Measurements from ENCODE around the gene MAP3K10. TPM values are rescaled to one million over a fixed set of nuclear protein-coding genes. Genes with fewer than 3 reads are reported as not detected.

MAP3K10 gene
- total RNA-seq, 3 donors from 2014 or later, result 11.0 to 23.3 (median 12.2) TPM

DNA sequence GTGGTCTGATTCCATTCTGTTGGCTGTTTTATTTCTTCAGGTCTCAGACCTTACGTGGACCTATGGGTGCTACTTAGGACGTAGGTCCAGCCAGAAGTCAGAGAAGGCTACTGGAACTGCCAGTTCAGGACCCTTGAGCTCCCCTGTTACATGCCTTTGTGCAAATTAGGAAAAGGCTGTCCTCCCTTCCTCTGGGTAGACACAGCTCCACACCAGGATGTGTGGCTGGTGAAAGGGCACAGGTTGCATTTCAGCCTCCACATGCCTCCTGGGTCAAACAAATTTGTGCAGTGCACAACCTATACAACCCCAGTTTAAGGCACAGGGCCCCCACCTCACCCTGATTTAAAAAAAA is 43.9 kb upstream of the MAP3K10 start:
- Histone ChIP-seq H3K9me3 (no peaks in the 10 kb centered on the region), H3K4me3 (no peak overlapping the region), H3K4me1 (ENCODE audit: low read depth) (no peaks in the 10 kb centered on the region), H3K36me3 (ENCODE audit: low read depth) (no peaks in the 10 kb centered on the region)
- DNase-seq (no peak), ATAC-seq (no peak)
- intact Hi-C loops (cut with DNase I, micrococcal nuclease), result loop anchor here in 1 of 2 donors (10.0 kb wide), 1 partner anchor 77 kb away; the partner anchor contains the start of gene CCNP
- no peak for TF ChIP-seq CTCF (IDR thresholded peaks at IDR 0.05)

- Histone ChIP-seq H3K4me1 (ENCODE audit: low read depth) (no peaks in the 10 kb centered on the region), H3K4me3 (no peak overlapping the region), H3K36me3 (ENCODE audit: low read depth) (no peaks in the 10 kb centered on the region), H3K9me3 (no peaks in the 10 kb centered on the region)
- ATAC-seq (peak; percentile 65), DNase-seq (peak in 1 of 3 donors; percentile 27)
- TF ChIP-seq CTCF (IDR thresholded peaks at IDR 0.05), result no peak
- intact Hi-C loops (cut with DNase I, micrococcal nuclease), result loop anchor here in 1 of 2 donors (10.0 kb wide), 1 partner anchor 77 kb away; the partner anchor contains the start of gene CCNP
These were observed 43.4 kb upstream of the MAP3K10 start for GRCh38 chr19:40147693-40148347.

DNA sequence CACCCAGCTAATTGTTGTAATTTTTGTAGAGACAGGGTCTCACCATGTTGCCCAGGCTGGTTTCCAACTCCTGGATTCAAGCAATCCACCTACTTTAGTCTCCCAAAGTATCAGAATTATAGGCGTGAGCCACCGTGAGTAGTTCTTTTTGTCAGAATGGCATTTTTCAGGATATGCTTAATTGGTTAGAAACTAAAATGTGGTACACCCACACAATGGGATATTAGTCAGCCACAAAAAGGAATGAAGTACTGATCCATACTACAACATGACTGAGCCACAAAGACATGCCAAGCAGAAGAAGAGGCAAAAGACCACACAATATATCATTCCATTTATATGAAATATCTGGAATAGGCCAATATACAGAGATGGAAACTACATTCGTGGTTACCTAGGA is 41.7 kb upstream of the MAP3K10 start:
- H3K9me3 ChIP-seq, result no peaks in the 10 kb centered on the region
- ATAC-seq, result no peak
- no peaks in the 10 kb centered on the region for H3K4me1 ChIP-seq (ENCODE audit: low read depth)
- no peak overlapping the region for H3K4me3 ChIP-seq
- H3K36me3 ChIP-seq (ENCODE audit: low read depth), result no peaks in the 10 kb centered on the region
- intact Hi-C loops (cut with DNase I, micrococcal nuclease), result loop anchor here in 1 of 2 donors (10.0 kb wide), 1 partner anchor 75 kb away; the partner anchor contains the start of gene CCNP
- no peak for TF ChIP-seq CTCF (IDR thresholded peaks at IDR 0.05)
- DNase-seq, result no peak

GRCh38 chr19:40150170-40150569 is 41.1 kb upstream of the MAP3K10 start:
- Histone ChIP-seq H3K9me3 (no peaks in the 10 kb centered on the region), H3K4me3 (no peak overlapping the region), H3K4me1 (ENCODE audit: low read depth) (no peaks in the 10 kb centered on the region), H3K36me3 (ENCODE audit: low read depth) (no peaks in the 10 kb centered on the region)
- ATAC-seq (no peak), DNase-seq (no peak)
- TF ChIP-seq CTCF (IDR thresholded peaks at IDR 0.05), result no peak
- intact Hi-C loops (cut with DNase I, micrococcal nuclease), result no loop called here

DNA sequence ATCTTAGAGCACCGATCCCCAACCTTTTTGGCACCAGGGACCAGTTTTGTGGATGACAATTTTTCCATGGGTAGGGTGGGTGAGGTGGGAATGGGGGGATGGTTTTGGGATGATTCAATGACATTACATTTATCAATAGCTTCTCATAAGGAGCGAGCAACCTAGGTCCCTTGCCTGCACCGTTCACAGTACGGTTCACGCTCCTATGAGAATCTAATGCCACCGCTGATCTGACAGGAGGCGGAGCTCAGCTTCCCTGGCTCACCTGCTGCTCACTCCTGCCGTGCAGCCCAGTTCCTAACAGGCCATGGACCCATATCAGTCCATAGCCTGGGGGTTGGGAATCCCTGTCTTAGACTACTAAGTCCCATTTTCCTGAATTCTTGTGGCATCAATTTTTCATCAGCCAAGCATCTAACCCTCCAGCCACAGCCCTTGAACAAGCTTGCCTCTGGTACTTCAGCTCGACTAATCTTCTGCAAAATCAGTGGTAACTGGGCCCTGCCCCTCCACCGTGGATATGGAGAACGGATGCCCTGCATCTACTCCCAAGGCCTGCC is 37.0 kb upstream of the MAP3K10 start:
- TF ChIP-seq CTCF (IDR thresholded peaks at IDR 0.05), result no peak
- Histone ChIP-seq H3K36me3 (ENCODE audit: low read depth) (no peaks in the 10 kb centered on the region), H3K4me3 (no peak overlapping the region), H3K4me1 (ENCODE audit: low read depth) (no peaks in the 10 kb centered on the region), H3K9me3 (no peaks in the 10 kb centered on the region)
- intact Hi-C loops (cut with DNase I, micrococcal nuclease), result no loop called here
- DNase-seq (no peak), ATAC-seq (no peak)

All from mucosa of descending colon (tissue), 3 donors.